Uterus (tissue), 2 donors: ENCODE measurements around the gene LRP11.

ENCODE experiments used
- CTCF ChIP-seq, 4 experiments: fragments of 200-600 bp in 2 of 4; fragments of 450-650 bp in 2 of 4; sonication (generic) in 2 of 4; IDR thresholded peaks; one replicate each; pipeline ENCODE4 v1.5.1; 2016 to 2019; ENCODE audit warnings: antibody characterized with exemption in 4 of 4, mild to moderate bottlenecking in 2 of 4, moderate library complexity in 1 of 4
- POLR2A ChIP-seq, 2 donors: fragments of 450-650 bp; IDR thresholded peaks; one replicate each; pipeline ENCODE4 v1.6.1; 2016; ENCODE audit warnings: antibody characterized with exemption in 2 of 2, mild to moderate bottlenecking in 1 of 2, moderate library complexity in 1 of 2

- TF ChIP-seq CTCF (IDR thresholded peaks at IDR 0.05) = no peak
- TF ChIP-seq POLR2A (IDR thresholded peaks at IDR 0.05) = no peak
Observed at GRCh38 chr6:149885888-149886287, 21.7 kb upstream of the LRP11 start.
